Measurements from ENCODE around the gene ANAPC7.

DNA sequence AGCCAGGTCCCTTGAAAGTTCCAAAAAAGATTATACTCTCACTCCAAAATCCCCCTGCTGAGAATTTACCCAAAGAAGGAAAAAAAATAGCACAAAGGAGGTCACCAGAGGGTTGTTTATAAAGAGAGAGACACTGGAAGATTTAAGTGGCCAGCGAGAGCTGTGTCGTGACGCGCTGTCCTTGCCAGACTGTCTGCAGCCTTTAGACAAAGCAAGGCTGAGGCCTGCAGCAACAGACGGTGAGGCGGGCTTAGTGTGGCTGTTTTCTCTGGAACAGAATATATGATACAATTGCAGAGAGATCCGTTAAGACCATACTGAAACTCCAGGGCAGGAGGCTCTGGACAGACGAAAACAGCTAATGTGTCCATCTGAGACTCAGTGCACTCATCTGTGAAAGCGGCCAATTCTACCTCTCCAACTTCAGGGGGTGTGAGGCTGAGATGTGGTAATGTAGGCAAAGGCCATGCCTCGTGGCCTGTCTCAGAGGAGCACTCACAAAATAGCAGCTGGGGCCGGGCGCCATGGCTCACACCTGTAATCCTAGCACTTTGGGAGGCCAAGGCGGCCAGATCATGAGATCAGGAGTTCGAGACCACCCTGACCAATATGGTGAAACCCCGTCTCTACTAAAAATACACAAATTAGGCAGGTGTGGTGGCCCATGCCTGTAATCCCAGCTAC lies 36.2 kb downstream of the ANAPC7 start:
- TF ChIP-seq ZNF23 (tag by site-specific recombination; IDR thresholded peaks at IDR 0.05; ENCODE audit: borderline replicate concordance), result no peak
- TF ChIP-seq, protein P1, sequence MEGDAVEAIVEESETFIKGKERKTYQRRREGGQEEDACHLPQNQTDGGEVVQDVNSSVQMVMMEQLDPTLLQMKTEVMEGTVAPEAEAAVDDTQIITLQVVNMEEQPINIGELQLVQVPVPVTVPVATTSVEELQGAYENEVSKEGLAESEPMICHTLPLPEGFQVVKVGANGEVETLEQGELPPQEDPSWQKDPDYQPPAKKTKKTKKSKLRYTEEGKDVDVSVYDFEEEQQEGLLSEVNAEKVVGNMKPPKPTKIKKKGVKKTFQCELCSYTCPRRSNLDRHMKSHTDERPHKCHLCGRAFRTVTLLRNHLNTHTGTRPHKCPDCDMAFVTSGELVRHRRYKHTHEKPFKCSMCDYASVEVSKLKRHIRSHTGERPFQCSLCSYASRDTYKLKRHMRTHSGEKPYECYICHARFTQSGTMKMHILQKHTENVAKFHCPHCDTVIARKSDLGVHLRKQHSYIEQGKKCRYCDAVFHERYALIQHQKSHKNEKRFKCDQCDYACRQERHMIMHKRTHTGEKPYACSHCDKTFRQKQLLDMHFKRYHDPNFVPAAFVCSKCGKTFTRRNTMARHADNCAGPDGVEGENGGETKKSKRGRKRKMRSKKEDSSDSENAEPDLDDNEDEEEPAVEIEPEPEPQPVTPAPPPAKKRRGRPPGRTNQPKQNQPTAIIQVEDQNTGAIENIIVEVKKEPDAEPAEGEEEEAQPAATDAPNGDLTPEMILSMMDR (tag by site-specific recombination; IDR thresholded peaks at IDR 0.05), result no peak
- no peak for TF ChIP-seq ZNF394 (tag by site-specific recombination; IDR thresholded peaks at IDR 0.05; ENCODE audit: borderline replicate concordance)
- TF ChIP-seq, protein P2, sequence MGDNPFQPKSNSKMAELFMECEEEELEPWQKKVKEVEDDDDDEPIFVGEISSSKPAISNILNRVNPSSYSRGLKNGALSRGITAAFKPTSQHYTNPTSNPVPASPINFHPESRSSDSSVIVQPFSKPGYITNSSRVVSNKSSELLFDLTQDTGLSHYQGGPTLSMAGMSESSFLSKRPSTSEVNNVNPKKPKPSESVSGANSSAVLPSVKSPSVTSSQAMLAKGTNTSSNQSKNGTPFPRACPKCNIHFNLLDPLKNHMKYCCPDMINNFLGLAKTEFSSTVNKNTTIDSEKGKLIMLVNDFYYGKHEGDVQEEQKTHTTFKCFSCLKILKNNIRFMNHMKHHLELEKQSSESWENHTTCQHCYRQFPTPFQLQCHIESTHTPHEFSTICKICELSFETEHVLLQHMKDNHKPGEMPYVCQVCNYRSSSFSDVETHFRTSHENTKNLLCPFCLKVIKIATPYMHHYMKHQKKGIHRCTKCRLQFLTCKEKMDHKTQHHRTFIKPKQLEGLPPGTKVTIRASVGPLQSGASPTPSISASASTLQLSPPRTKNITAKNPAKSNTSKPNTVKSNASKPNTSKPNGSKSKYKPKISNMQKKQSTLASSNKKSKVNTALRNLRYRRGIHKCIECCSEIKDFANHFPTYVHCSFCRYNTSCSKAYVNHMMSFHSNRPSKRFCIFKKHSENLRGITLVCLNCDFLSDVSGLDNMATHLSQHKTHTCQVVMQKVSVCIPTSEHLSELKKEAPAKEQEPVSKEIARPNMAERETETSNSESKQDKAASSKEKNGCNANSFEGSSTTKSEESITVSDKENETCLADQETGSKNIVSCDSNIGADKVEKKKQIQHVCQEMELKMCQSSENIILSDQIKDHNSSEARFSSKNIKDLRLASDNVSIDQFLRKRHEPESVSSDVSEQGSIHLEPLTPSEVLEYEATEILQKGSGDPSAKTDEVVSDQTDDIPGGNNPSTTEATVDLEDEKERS (tag by site-specific recombination; IDR thresholded peaks at IDR 0.05), result no peak
- TF ChIP-seq REPIN1 (tag by site-specific recombination; IDR thresholded peaks at IDR 0.05; ENCODE audit: low read depth), result no peak
- TF ChIP-seq, protein P3, sequence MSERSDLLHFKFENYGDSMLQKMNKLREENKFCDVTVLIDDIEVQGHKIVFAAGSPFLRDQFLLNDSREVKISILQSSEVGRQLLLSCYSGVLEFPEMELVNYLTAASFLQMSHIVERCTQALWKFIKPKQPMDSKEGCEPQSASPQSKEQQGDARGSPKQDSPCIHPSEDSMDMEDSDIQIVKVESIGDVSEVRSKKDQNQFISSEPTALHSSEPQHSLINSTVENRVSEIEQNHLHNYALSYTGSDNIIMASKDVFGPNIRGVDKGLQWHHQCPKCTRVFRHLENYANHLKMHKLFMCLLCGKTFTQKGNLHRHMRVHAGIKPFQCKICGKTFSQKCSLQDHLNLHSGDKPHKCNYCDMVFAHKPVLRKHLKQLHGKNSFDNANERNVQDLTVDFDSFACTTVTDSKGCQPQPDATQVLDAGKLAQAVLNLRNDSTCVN (tag by site-specific recombination; optimal IDR thresholded peaks at IDR 0.05), result no peak
- TF ChIP-seq SETDB1 (IDR thresholded peaks at IDR 0.05; ENCODE audit: insufficient read length, low read length), result no peak
- TF ChIP-seq YY1 (tag by site-specific recombination; IDR thresholded peaks at IDR 0.05), result no peak
- TF ChIP-seq, protein P4, sequence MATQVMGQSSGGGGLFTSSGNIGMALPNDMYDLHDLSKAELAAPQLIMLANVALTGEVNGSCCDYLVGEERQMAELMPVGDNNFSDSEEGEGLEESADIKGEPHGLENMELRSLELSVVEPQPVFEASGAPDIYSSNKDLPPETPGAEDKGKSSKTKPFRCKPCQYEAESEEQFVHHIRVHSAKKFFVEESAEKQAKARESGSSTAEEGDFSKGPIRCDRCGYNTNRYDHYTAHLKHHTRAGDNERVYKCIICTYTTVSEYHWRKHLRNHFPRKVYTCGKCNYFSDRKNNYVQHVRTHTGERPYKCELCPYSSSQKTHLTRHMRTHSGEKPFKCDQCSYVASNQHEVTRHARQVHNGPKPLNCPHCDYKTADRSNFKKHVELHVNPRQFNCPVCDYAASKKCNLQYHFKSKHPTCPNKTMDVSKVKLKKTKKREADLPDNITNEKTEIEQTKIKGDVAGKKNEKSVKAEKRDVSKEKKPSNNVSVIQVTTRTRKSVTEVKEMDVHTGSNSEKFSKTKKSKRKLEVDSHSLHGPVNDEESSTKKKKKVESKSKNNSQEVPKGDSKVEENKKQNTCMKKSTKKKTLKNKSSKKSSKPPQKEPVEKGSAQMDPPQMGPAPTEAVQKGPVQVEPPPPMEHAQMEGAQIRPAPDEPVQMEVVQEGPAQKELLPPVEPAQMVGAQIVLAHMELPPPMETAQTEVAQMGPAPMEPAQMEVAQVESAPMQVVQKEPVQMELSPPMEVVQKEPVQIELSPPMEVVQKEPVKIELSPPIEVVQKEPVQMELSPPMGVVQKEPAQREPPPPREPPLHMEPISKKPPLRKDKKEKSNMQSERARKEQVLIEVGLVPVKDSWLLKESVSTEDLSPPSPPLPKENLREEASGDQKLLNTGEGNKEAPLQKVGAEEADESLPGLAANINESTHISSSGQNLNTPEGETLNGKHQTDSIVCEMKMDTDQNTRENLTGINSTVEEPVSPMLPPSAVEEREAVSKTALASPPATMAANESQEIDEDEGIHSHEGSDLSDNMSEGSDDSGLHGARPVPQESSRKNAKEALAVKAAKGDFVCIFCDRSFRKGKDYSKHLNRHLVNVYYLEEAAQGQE (tag by site-specific recombination; IDR thresholded peaks at IDR 0.05), result no peak
- TF ChIP-seq KLF8 (tag by site-specific recombination; IDR thresholded peaks at IDR 0.05), result no peak
- TF ChIP-seq ZNF324 (tag by site-specific recombination; IDR thresholded peaks at IDR 0.05), result no peak
- TF ChIP-seq ZNF560 (tag by site-specific recombination; IDR thresholded peaks at IDR 0.05; ENCODE audit: borderline replicate concordance), result no peak

All from HEK293 (cell line).